Erythroblast (primary cell): ENCODE results near the gene SUN1.

Experiments used
- GATA1 ChIP-seq: IDR thresholded peaks from 2 replicates; pipeline ENCODE4 v1.6.1; 2011; ENCODE audit warnings: low read depth, mild to moderate bottlenecking, control low read depth, low read length, moderate library complexity
- POLR2A ChIP-seq: IDR thresholded peaks from 2 replicates; pipeline ENCODE4 v1.6.1; 2011; ENCODE audit warnings: mild to moderate bottlenecking, low read length

DNA sequence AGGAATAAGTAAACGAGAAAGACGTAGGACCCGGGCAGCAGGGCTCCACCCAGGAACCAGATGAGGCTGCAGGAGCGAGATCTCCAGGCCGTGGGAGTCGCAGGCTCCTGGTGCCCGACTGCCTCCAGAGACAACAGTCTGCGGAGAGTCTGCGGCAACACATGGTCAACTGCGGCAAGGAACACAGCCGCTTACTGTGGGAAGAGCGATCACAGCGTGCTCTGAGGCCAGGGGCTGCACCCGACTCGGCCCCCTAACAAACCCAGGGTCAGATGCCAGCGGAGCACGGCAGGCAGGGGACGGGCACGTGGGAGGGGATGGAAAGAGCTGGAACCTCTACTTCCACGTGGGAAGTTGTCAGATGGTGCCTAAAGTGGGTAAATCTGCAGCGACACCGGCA is 70.7 kb downstream of the SUN1 start:
- no peak for TF ChIP-seq POLR2A
- no peak for TF ChIP-seq GATA1
